Large intestine (tissue), 3 donors: ENCODE measurements around the gene RGS16. TPM values are rescaled to one million over a fixed set of nuclear protein-coding genes. Genes with fewer than 3 reads are reported as not detected.

Source experiments
- DNase-seq, 2 donors: peaks; one replicate each; pipeline versions ENCODE4 v3.0.0 to v3.0.0-alpha.2; 2013
- H3K27ac ChIP-seq: one replicate; pipeline ENCODE4 v1.5.1; 2013; ENCODE audit warnings: low read length
- H3K27me3 ChIP-seq: 2 replicates; pipeline ENCODE4 v1.6.1; 2013; ENCODE audit warnings: low read length; ENCODE audit not compliant: control insufficient read depth, insufficient read depth
- H3K36me3 ChIP-seq: 2 replicates; pipeline ENCODE4 v1.6.1; 2013; ENCODE audit warnings: low read length; ENCODE audit not compliant: control insufficient read depth, insufficient read depth
- H3K4me1 ChIP-seq: one replicate; pipeline ENCODE4 v1.6.1; 2013; ENCODE audit warnings: low read length; ENCODE audit not compliant: control insufficient read depth, insufficient read depth
- H3K4me3 ChIP-seq: one replicate; pipeline ENCODE4 v1.5.1; 2013; ENCODE audit warnings: low read length
- H3K9me3 ChIP-seq: one replicate; pipeline ENCODE4 v1.6.1; 2013; ENCODE audit warnings: mild to moderate bottlenecking, low read depth, low read length, moderate library complexity; ENCODE audit not compliant: control insufficient read depth
- WGBS: methylation state at CpG from one replicate; pipeline ENCODE4 v1.1.5; 2013; ENCODE audit warnings: low lambda C conversion rate; ENCODE audit not compliant: insufficient coverage; 5-methylcytosine and 5-hydroxymethylcytosine counted together
- polyA plus RNA-seq: library from polyadenylated mRNA; unstranded; fragments of 120-200 nt; gene quantifications from one replicate; pipeline ENCODE4 v1.2.1, GENCODE V29; 2013

Gene RGS16
- polyA plus RNA-seq, 1 donor = 2.3 TPM

DNA sequence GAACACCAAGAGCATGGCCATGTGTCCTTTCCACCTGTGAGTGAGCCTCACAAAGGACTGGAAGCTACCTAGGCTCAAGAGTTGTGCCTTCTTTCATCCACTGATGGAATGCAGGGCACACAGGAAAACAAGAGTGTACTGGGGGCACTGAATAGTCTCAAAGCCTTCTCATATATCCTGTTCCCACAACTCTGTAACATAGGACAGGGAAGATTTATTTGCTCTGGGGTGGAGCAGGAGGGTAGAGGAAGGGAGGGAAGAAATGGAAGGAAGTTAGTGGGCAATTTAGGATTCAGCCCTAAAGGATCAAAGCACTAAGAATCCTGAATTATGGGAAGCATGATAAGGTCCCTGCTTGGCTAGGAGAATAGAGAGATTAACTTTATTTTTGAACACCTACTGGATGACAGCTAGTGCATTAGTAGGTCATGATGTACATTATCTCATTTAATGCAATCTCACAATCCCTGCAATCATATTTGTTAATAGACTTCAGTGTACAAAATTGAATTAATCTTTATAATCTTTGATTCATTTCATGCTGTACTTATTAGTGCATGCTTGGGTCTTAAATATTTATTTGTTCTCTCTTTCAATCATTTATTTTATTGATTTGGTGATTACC lies 27.0 kb upstream of the RGS16 start:
- no peaks in the 10 kb centered on the region for H3K27me3 ChIP-seq
- no peak overlapping the region for H3K27ac ChIP-seq
- no peaks in the 10 kb centered on the region for H3K36me3 ChIP-seq
- no peak for DNase-seq
- no peaks in the 10 kb centered on the region for H3K9me3 ChIP-seq
- H3K4me3 ChIP-seq = no peak overlapping the region
- H3K4me1 ChIP-seq = peaks cover 4% of the 10 kb centered on the region

GRCh38 chr1:182630586-182630985 lies 26.4 kb upstream of the RGS16 start:
- WGBS = no CpG with 5 or more reads among the region's 1 CpG
- no peaks in the 10 kb centered on the region for H3K9me3 ChIP-seq

GRCh38 chr1:182629499-182630096 lies 25.4 kb upstream of the RGS16 start:
- no peaks in the 10 kb centered on the region for H3K36me3 ChIP-seq
- no peak overlapping the region for H3K27ac ChIP-seq
- no peak for DNase-seq
- no peak overlapping the region for H3K4me3 ChIP-seq
- H3K4me1 ChIP-seq = peaks cover 7% of the 10 kb centered on the region
- no CpG with 5 or more reads among the region's 3 CpGs for WGBS
- no peaks in the 10 kb centered on the region for H3K9me3 ChIP-seq
- H3K27me3 ChIP-seq = no peaks in the 10 kb centered on the region

More at GRCh38 chr1:182630586-182630985, 26.4 kb upstream of the RGS16 start:
- H3K4me3 ChIP-seq = no peak overlapping the region
- no peaks in the 10 kb centered on the region for H3K36me3 ChIP-seq
- H3K27ac ChIP-seq = no peak overlapping the region
- H3K27me3 ChIP-seq = no peaks in the 10 kb centered on the region
- no peak for DNase-seq
- peaks cover 7% of the 10 kb centered on the region for H3K4me1 ChIP-seq

DNA sequence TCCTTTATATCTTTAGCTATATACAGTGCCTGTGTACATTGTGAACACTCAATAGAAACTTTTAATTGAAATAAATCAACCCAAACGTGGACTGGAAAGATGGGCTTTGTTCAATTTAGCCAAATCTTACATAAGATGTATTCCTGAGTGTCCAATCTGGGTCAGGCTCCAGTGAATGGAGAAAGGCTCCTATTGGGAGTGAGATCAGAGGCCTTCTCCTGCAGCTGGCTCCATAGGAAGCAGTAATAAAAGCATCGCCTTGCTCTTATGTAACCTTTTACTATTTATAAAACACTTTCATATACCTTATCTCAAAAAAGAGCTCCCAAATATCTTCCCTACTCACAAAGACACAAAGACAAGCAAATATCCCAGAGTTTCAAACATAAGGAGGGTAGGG lies 24.9 kb upstream of the RGS16 start:
- H3K27me3 ChIP-seq = no peaks in the 10 kb centered on the region
- H3K4me3 ChIP-seq = no peak overlapping the region
- H3K4me1 ChIP-seq = peaks cover 7% of the 10 kb centered on the region
- no CpG with 5 or more reads among the region's 2 CpGs for WGBS
- no peaks in the 10 kb centered on the region for H3K36me3 ChIP-seq
- H3K9me3 ChIP-seq = no peaks in the 10 kb centered on the region
- H3K27ac ChIP-seq = no peak overlapping the region
- no peak for DNase-seq

GRCh38 chr1:182628657-182629056 lies 24.5 kb upstream of the RGS16 start:
- no peak overlapping the region for H3K27ac ChIP-seq
- H3K27me3 ChIP-seq = no peaks in the 10 kb centered on the region
- no CpG with 5 or more reads among the region's 1 CpG for WGBS
- H3K9me3 ChIP-seq = no peaks in the 10 kb centered on the region
- H3K4me3 ChIP-seq = no peak overlapping the region
- no peaks in the 10 kb centered on the region for H3K36me3 ChIP-seq
- H3K4me1 ChIP-seq = peaks cover 7% of the 10 kb centered on the region
- DNase-seq = no peak

GRCh38 chr1:182627622-182628021 lies 23.4 kb upstream of the RGS16 start:
- Histone ChIP-seq H3K36me3 (no peaks in the 10 kb centered on the region), H3K27me3 (no peaks in the 10 kb centered on the region), H3K27ac (no peak overlapping the region), H3K9me3 (no peaks in the 10 kb centered on the region), H3K4me3 (no peak overlapping the region), H3K4me1 (peaks cover 7% of the 10 kb centered on the region)
- no peak for DNase-seq
- WGBS = 17% methylated on average over 1 of the region's 2 CpGs

DNA sequence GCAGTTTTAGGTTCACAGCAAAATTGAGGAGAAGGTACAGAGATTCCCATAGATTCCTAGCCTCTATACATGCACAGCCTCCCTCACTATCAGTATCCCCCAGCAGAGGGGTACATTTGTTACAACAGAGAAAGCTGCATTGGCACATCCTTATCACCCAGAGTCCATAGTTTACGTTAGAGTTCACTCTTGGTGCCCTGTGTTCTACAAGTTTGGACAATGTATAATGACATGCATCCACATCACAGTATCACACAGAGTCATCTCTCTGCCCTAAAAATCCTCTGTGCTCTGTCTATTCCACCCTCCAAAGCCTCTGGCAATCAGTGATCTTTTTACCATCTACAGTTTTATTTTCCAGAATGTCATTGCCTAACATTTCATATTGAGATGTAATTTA lies 22.3 kb upstream of the RGS16 start:
- H3K27me3 ChIP-seq = no peaks in the 10 kb centered on the region
- peaks cover 4% of the 10 kb centered on the region for H3K4me1 ChIP-seq
- no peak overlapping the region for H3K4me3 ChIP-seq
- no peaks in the 10 kb centered on the region for H3K36me3 ChIP-seq
- peak; percentile 45 to 68 for DNase-seq
- no peaks in the 10 kb centered on the region for H3K9me3 ChIP-seq
- WGBS = 20% methylated on average over 1 of the region's 1 CpG
- no peak overlapping the region for H3K27ac ChIP-seq

DNA sequence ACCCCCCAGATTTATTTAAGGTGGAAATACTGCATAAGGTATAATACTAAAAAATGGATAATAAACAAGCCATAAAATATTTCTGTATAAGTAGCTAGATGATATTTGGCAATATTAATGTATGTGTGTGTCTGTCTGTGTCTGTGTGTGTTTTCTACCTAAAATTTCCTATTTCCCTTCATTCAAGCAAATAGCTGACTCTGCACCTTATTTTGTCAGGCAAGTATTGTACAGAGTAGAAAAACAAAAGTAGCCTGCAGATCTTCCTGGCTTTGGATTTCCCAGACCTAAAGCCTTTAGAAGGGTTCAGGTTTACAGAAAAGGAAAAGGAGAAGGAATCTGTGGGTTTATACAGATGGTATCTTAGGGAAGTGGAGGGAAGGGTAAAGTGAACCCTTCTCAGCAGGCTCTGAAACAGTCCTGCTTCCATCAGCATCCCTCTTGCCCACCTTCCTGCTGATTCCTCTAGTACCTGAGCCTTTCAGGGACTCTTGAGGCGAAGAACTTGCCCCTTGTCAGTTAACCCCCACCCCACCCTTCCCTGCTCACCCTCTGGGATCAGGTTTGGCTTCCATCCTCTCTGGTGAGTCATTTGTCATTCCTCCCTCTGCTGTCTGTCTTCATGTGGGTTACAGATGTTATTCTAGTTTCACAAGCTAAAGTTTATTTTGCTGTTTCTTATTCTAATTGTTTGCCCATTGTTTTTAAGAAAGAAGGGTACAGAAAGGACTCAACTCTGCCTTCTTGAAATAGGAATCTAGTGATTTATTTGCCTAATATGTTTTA lies 21.7 kb upstream of the RGS16 start:
- WGBS = no CpG with 5 or more reads among the region's 1 CpG
- H3K9me3 ChIP-seq = peaks cover 1% of the 10 kb centered on the region

DNA sequence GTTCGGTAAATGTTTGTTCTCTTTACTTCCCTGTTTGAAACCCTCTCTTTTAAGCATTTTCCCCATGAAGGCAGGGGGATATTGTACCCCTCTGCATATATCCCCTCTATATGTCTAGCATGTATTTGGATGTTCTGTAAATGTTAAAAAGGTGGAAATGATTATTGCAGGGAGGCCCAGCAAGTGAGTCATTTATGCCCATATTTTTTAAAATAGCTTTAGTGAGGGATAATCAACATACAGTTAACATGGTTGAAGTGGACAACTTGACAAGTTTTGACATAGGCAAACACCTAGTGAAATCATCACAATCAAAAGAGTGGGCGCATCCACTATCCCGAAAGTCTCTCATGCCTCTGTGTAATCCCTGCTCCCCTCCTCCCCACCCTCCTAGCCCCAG lies 20.8 kb upstream of the RGS16 start:
- peaks cover 4% of the 10 kb centered on the region for H3K9me3 ChIP-seq
- no peak for DNase-seq
- H3K36me3 ChIP-seq = no peaks in the 10 kb centered on the region
- H3K4me1 ChIP-seq = peaks cover 4% of the 10 kb centered on the region
- no peaks in the 10 kb centered on the region for H3K27me3 ChIP-seq
- H3K4me3 ChIP-seq = no peak overlapping the region
- no CpG with 5 or more reads among the region's 3 CpGs for WGBS
- no peak overlapping the region for H3K27ac ChIP-seq

More for the DNA sequence above, 21.7 kb upstream of the RGS16 start:
- Histone ChIP-seq H3K4me3 (no peak overlapping the region), H3K36me3 (no peaks in the 10 kb centered on the region), H3K4me1 (peaks cover 4% of the 10 kb centered on the region), H3K27ac (no peak overlapping the region), H3K27me3 (no peaks in the 10 kb centered on the region)
- no peak for DNase-seq

DNA sequence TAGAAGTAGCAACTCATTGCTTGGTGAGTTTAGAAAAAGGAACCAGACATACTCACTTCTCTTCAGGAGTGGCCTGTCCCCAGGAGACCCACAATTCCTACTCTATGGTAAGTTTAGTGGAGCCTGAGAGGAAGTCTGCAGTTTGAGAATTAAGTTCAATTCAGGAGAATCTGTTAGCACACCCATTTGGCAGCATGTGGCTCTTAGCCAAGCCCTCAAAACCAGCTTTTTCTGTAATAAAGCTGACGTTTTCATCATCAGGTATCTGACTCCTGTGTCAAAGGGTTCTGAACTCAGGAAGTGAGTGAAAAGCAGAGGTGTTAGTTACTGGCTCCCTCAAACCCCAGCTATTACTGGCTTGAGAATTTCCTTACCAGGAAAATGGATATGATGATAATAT lies 20.4 kb upstream of the RGS16 start:
- Histone ChIP-seq H3K27ac (no peak overlapping the region), H3K4me3 (no peak overlapping the region), H3K27me3 (no peaks in the 10 kb centered on the region), H3K9me3 (peaks cover 4% of the 10 kb centered on the region), H3K36me3 (no peaks in the 10 kb centered on the region), H3K4me1 (peaks cover 4% of the 10 kb centered on the region)
- DNase-seq = no peak
- 57% methylated on average over 1 of the region's 1 CpG for WGBS
